Spleen (tissue), 7 donors: ENCODE data around the gene DUSP18.

Source experiments
- POLR2A ChIP-seq, 3 donors: fragments of 450-650 bp; IDR thresholded peaks; one replicate each; pipeline ENCODE4 v1.5.1; 2017; ENCODE audit warnings: antibody characterized with exemption in 3 of 3, mild to moderate bottlenecking in 1 of 3
- POLR2AphosphoS5 ChIP-seq, 3 donors: sonication (generic); formaldehyde crosslinking; IDR thresholded peaks; one replicate each; pipeline ENCODE4 v1.5.1; 2017; ENCODE audit warnings: antibody characterized with exemption in 3 of 3
- TF ChIP-seq, protein P1 (sequence below), 11 experiments: fragments of 200-600 bp in 7 of 11; fragments of 450-650 bp in 4 of 11; sonication (generic) in 4 of 11; IDR thresholded peaks in 8 of 11; conservative IDR thresholded peaks in 3 of 11; 1 replicate in 7 of 11; 2 replicates in 4 of 11; pipeline versions ENCODE4 v1.4.0 to v1.8.0; 2016 to 2021; ENCODE audit warnings: antibody characterized with exemption in 11 of 11, inconsistent platforms in 4 of 11, mild to moderate bottlenecking in 1 of 11
- donor health status: DM: no; HTN: no; CAD: no; lungs with moderate emphysema.
- donor health status: DM: no; HTN: no; CAD: no.
- donor health status: DM: no; HTN: no; CAD: no.

DNA sequence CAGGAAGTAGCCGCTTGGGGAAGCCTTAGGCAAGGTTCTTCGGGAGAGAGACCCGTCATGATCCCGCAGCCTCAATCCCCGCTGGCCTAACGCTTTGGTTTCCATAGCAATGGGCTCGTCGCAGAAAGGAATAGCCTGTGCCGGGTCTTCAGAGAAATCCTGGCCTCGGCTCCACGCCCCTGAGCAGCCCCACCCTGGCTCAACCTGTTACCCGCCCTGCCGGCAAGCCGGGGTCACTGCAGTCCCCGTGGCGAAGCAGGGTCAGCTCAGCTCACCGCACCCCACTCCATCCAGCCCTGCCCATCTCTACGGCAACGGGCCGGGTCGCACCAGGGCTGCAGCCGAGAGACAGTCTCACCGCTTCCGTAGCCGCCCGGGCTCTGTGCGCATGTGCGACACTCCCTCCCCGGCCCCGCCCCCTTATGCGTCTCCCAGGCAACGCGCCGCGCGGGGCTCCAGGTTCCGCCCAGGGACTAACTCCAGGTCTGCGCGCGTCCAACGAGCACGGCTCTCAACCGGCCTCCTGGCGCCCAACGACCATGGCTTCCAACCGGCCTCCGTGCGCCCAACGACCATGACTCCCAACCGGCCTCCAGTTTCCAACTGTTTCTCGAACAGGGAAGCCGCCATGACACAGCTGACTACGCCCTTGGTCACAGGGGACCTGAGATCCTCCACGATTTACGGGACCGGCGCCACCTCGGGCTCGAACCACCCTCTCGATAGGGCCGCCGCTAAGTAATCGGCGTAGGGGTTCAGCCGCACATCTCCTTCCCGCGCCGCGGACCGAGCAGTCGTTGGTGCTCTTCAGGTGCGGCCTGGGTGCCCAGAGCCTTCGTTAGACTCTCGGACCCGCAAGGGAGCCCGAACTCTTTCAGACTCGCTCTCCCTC lies at the start of gene DUSP18:
- TF ChIP-seq, protein P1, sequence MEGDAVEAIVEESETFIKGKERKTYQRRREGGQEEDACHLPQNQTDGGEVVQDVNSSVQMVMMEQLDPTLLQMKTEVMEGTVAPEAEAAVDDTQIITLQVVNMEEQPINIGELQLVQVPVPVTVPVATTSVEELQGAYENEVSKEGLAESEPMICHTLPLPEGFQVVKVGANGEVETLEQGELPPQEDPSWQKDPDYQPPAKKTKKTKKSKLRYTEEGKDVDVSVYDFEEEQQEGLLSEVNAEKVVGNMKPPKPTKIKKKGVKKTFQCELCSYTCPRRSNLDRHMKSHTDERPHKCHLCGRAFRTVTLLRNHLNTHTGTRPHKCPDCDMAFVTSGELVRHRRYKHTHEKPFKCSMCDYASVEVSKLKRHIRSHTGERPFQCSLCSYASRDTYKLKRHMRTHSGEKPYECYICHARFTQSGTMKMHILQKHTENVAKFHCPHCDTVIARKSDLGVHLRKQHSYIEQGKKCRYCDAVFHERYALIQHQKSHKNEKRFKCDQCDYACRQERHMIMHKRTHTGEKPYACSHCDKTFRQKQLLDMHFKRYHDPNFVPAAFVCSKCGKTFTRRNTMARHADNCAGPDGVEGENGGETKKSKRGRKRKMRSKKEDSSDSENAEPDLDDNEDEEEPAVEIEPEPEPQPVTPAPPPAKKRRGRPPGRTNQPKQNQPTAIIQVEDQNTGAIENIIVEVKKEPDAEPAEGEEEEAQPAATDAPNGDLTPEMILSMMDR (IDR thresholded peaks at IDR 0.05 in 8 of 11, conservative IDR thresholded peaks at IDR 0.05 in 3 of 11): peak in 8 of 11 experiments; percentile 16 to 61 (median 52)
- TF ChIP-seq POLR2A (IDR thresholded peaks at IDR 0.05) (no peak), POLR2AphosphoS5 (IDR thresholded peaks at IDR 0.05) (peak; percentile 84 to 92 (median 91))
